WTC11 (cell line): ENCODE measurements around the gene ATP2A3. TPM values are rescaled to one million over a fixed set of nuclear protein-coding genes. Genes with fewer than 3 reads are reported as not detected.

Experiments
- ATAC-seq: fragments of 200-7000 bp; cut with Tn5 transposase; 2 replicates; pipeline ENCODE4 v1.10.0; 2021; ENCODE audit warnings: mild to moderate bottlenecking, moderate library complexity
- CTCF ChIA-PET: fragments of 300-600 bp; sonication (Branson Sonifier 250); formaldehyde crosslinking; loops from one replicate; lab custom pipeline; 2021; ENCODE audit warnings: antibody characterized with exemption; lab: Charles Lee
- POLR2A ChIA-PET: fragments of 350-600 bp; sonication (Branson Sonifier 250); formaldehyde crosslinking; loops from one replicate; lab custom pipeline; 2021; ENCODE audit warnings: antibody characterized with exemption; lab: Charles Lee
- DNase-seq: peaks from one replicate; pipeline ENCODE4 v3.0.0; 2021; ENCODE audit warnings: low spot score
- H3K27ac Mint-ChIP-seq: 2 replicates; pipeline ENCODE4 v1.8.0; 2021; ENCODE audit warnings: mixed read lengths
- H3K27me3 Mint-ChIP-seq: 2 replicates; pipeline ENCODE4 v1.8.0; 2021; ENCODE audit warnings: low read depth, mild to moderate bottlenecking, moderate library complexity, mixed read lengths
- H3K36me3 Mint-ChIP-seq: 2 replicates; pipeline ENCODE4 v1.8.0; 2021; ENCODE audit warnings: mixed read lengths
- H3K4me1 Mint-ChIP-seq: 2 replicates; pipeline ENCODE4 v1.8.0; 2022; ENCODE audit warnings: mixed read lengths
- H3K4me3 Mint-ChIP-seq: 2 replicates; pipeline ENCODE4 v1.8.0; 2021; ENCODE audit warnings: mild to moderate bottlenecking, moderate library complexity, mixed read lengths
- H3K9me3 Mint-ChIP-seq: 2 replicates; pipeline ENCODE4 v1.8.0; 2021; ENCODE audit warnings: mixed read lengths
- FOXP1 ChIP-seq: sonication (generic); formaldehyde crosslinking; IDR thresholded peaks from 2 replicates; pipeline ENCODE4 v1.8.0; 2022; ENCODE audit warnings: missing genetic modification reagents, mild to moderate bottlenecking, moderate library complexity, borderline replicate concordance
- JUN ChIP-seq: sonication (generic); formaldehyde crosslinking; IDR thresholded peaks from 2 replicates; pipeline ENCODE4 v1.8.0; 2023; ENCODE audit warnings: mild to moderate bottlenecking, missing genetic modification reagents
- MXD4 ChIP-seq: fragments of 250-450 bp; sonication (Bioruptor Pico); IDR thresholded peaks from 2 replicates; pipeline ENCODE4 v1.8.0; 2021; ENCODE audit warnings: mild to moderate bottlenecking, moderate library complexity, borderline replicate concordance
- MYBL2 ChIP-seq: sonication (generic); formaldehyde crosslinking; IDR thresholded peaks from 2 replicates; pipeline ENCODE4 v1.8.1; 2023; ENCODE audit warnings: mild to moderate bottlenecking, moderate library complexity, missing genetic modification reagents
- NR1H2 ChIP-seq: sonication (generic); formaldehyde crosslinking; IDR thresholded peaks from 2 replicates; pipeline ENCODE4 v1.9.0; 2021; ENCODE audit warnings: mild to moderate bottlenecking, moderate library complexity, missing genetic modification reagents
- NR2C2 ChIP-seq: sonication (generic); formaldehyde crosslinking; IDR thresholded peaks from 2 replicates; pipeline ENCODE4 v1.8.0; 2022; ENCODE audit warnings: mild to moderate bottlenecking, missing genetic modification reagents
- PRRX2 ChIP-seq: fragments of 250-450 bp; sonication (Bioruptor Pico); IDR thresholded peaks from 2 replicates; pipeline ENCODE4 v1.8.0; 2021; ENCODE audit warnings: mild to moderate bottlenecking
- SMAD3 ChIP-seq: sonication (generic); formaldehyde crosslinking; IDR thresholded peaks from 2 replicates; pipeline ENCODE4 v1.8.0; 2022; ENCODE audit warnings: missing genetic modification reagents, mild to moderate bottlenecking, borderline replicate concordance
- SP1 ChIP-seq: sonication (generic); formaldehyde crosslinking; conservative IDR thresholded peaks from 2 replicates; pipeline ENCODE4 v1.8.1; 2022; ENCODE audit warnings: missing genetic modification reagents
- TCF7 ChIP-seq: sonication (generic); formaldehyde crosslinking; IDR thresholded peaks from 2 replicates; pipeline ENCODE4 v1.8.0; 2022; ENCODE audit warnings: mild to moderate bottlenecking, low read depth, missing genetic modification reagents, moderate library complexity
- ZNF121 ChIP-seq: sonication (generic); formaldehyde crosslinking; IDR thresholded peaks from 2 replicates; pipeline ENCODE4 v1.8.0; 2023; ENCODE audit warnings: missing genetic modification reagents
- ZNF219 ChIP-seq: sonication (generic); formaldehyde crosslinking; IDR thresholded peaks from 2 replicates; pipeline ENCODE4 v1.8.0; 2023; ENCODE audit warnings: missing genetic modification reagents, mild to moderate bottlenecking, borderline replicate concordance
- total RNA-seq: library from RNA; stranded (reverse); gene quantifications from 3 replicates; pipeline ENCODE4 v1.2.3, GENCODE V29; 2021
- TF ChIP-seq, protein P1 (sequence below): sonication (generic); formaldehyde crosslinking; IDR thresholded peaks from 2 replicates; pipeline ENCODE4 v1.8.0; 2022; ENCODE audit warnings: mild to moderate bottlenecking, missing genetic modification reagents
- TF ChIP-seq, protein P2 (sequence below): sonication (generic); formaldehyde crosslinking; conservative IDR thresholded peaks from 2 replicates; pipeline ENCODE4 v1.8.1; 2023; ENCODE audit warnings: mild to moderate bottlenecking, low read depth, missing genetic modification reagents, moderate library complexity
- TF ChIP-seq, protein P3 (sequence below): fragments of 250-450 bp; sonication (Bioruptor Pico); IDR thresholded peaks from 2 replicates; pipeline ENCODE4 v1.8.0; 2021; ENCODE audit warnings: mild to moderate bottlenecking
- TF ChIP-seq, protein P4 (sequence below): sonication (generic); formaldehyde crosslinking; conservative IDR thresholded peaks from 2 replicates; pipeline ENCODE4 v1.8.1; 2022; ENCODE audit warnings: mild to moderate bottlenecking, missing genetic modification reagents
- TF ChIP-seq, protein P5 (sequence below): fragments of 200-600 bp; IDR thresholded peaks from 2 replicates; pipeline ENCODE4 v1.8.0; 2022; ENCODE audit warnings: antibody characterized with exemption
- TF ChIP-seq, protein P6 (sequence below): fragments of 250-450 bp; sonication (Bioruptor Pico); IDR thresholded peaks from 2 replicates; pipeline ENCODE4 v1.9.0; 2021; ENCODE audit warnings: mild to moderate bottlenecking

Gene ATP2A3
- total RNA-seq, 1 experiment from 2014 or later = 37.8 TPM

DNA sequence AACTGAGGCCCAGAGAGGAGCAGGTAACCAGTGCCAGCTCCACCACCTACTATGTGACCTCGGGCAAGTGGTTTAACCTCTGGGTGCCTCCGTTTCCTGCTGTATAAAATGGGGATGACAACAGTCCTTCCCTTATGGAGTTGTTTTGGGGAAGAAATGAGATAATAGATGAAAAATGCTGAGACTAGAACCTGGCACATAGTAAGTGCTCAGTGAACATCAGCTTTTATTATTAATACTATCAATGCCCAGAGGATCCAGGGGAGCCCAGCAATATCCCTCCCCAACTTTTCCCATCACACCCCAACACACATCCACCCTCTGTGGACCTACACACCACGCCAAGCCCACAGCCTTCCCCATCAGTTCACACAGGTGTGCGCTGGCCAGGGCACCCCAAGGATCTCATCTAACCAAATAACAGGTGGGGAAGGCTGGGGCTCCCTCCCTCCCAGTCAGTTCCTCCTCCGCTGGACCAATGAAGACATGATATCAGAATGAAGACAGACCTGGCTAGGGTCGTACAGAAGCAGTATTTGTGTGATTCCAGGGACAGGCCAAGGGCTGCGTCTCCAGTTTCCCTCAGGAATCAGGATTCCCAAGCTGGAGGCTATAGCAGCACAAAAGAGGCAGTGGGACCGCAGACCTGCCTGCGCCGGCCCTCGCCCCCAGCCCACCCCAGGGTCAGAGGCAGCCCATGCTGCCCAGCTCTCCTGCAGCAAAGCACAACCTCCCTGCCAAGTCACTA lies 1.8 kb downstream of the ATP2A3 start:
- ATAC-seq = no peak
- Mint-ChIP-seq H3K4me3 (no peak overlapping the region; the same call in 1 of the 2 replicates), H3K9me3 (no peaks in the 10 kb centered on the region), H3K27ac (no peak overlapping the region)
- ChIA-PET CTCF (interaction anchor here (1.2 to 1.3 kb wide), 2 partner anchors 14 to 16 kb away, joined by 3 read pairs; no protein-coding TSS in a partner anchor), POLR2A (no interaction called here)
- TF ChIP-seq MXD4 (CRISPR knock-in tag) (no peak), NR1H2 (CRISPR knock-in tag) (no peak), TCF7 (CRISPR knock-in tag) (no peak), PRRX2 (CRISPR knock-in tag) (no peak), JUN (CRISPR knock-in tag) (no peak), ZNF121 (CRISPR knock-in tag) (no peak), ZNF219 (CRISPR knock-in tag) (no peak), NR2C2 (CRISPR knock-in tag) (no peak), MYBL2 (CRISPR knock-in tag) (no peak), SP1 (no peak), FOXP1 (CRISPR knock-in tag) (no peak), SMAD3 (CRISPR knock-in tag) (no peak)
- TF ChIP-seq, protein P1, sequence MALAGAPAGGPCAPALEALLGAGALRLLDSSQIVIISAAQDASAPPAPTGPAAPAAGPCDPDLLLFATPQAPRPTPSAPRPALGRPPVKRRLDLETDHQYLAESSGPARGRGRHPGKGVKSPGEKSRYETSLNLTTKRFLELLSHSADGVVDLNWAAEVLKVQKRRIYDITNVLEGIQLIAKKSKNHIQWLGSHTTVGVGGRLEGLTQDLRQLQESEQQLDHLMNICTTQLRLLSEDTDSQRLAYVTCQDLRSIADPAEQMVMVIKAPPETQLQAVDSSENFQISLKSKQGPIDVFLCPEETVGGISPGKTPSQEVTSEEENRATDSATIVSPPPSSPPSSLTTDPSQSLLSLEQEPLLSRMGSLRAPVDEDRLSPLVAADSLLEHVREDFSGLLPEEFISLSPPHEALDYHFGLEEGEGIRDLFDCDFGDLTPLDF (CRISPR knock-in tag) = no peak
- TF ChIP-seq, protein P2, sequence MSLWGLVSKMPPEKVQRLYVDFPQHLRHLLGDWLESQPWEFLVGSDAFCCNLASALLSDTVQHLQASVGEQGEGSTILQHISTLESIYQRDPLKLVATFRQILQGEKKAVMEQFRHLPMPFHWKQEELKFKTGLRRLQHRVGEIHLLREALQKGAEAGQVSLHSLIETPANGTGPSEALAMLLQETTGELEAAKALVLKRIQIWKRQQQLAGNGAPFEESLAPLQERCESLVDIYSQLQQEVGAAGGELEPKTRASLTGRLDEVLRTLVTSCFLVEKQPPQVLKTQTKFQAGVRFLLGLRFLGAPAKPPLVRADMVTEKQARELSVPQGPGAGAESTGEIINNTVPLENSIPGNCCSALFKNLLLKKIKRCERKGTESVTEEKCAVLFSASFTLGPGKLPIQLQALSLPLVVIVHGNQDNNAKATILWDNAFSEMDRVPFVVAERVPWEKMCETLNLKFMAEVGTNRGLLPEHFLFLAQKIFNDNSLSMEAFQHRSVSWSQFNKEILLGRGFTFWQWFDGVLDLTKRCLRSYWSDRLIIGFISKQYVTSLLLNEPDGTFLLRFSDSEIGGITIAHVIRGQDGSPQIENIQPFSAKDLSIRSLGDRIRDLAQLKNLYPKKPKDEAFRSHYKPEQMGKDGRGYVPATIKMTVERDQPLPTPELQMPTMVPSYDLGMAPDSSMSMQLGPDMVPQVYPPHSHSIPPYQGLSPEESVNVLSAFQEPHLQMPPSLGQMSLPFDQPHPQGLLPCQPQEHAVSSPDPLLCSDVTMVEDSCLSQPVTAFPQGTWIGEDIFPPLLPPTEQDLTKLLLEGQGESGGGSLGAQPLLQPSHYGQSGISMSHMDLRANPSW (CRISPR knock-in tag) = no peak
- TF ChIP-seq, protein P3, sequence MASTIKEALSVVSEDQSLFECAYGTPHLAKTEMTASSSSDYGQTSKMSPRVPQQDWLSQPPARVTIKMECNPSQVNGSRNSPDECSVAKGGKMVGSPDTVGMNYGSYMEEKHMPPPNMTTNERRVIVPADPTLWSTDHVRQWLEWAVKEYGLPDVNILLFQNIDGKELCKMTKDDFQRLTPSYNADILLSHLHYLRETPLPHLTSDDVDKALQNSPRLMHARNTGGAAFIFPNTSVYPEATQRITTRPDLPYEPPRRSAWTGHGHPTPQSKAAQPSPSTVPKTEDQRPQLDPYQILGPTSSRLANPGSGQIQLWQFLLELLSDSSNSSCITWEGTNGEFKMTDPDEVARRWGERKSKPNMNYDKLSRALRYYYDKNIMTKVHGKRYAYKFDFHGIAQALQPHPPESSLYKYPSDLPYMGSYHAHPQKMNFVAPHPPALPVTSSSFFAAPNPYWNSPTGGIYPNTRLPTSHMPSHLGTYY (CRISPR knock-in tag) = no peak
- TF ChIP-seq, protein P4, sequence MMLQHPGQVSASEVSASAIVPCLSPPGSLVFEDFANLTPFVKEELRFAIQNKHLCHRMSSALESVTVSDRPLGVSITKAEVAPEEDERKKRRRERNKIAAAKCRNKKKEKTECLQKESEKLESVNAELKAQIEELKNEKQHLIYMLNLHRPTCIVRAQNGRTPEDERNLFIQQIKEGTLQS (CRISPR knock-in tag) = no peak
- TF ChIP-seq, protein P5, sequence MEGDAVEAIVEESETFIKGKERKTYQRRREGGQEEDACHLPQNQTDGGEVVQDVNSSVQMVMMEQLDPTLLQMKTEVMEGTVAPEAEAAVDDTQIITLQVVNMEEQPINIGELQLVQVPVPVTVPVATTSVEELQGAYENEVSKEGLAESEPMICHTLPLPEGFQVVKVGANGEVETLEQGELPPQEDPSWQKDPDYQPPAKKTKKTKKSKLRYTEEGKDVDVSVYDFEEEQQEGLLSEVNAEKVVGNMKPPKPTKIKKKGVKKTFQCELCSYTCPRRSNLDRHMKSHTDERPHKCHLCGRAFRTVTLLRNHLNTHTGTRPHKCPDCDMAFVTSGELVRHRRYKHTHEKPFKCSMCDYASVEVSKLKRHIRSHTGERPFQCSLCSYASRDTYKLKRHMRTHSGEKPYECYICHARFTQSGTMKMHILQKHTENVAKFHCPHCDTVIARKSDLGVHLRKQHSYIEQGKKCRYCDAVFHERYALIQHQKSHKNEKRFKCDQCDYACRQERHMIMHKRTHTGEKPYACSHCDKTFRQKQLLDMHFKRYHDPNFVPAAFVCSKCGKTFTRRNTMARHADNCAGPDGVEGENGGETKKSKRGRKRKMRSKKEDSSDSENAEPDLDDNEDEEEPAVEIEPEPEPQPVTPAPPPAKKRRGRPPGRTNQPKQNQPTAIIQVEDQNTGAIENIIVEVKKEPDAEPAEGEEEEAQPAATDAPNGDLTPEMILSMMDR = no peak
- TF ChIP-seq, protein P6, sequence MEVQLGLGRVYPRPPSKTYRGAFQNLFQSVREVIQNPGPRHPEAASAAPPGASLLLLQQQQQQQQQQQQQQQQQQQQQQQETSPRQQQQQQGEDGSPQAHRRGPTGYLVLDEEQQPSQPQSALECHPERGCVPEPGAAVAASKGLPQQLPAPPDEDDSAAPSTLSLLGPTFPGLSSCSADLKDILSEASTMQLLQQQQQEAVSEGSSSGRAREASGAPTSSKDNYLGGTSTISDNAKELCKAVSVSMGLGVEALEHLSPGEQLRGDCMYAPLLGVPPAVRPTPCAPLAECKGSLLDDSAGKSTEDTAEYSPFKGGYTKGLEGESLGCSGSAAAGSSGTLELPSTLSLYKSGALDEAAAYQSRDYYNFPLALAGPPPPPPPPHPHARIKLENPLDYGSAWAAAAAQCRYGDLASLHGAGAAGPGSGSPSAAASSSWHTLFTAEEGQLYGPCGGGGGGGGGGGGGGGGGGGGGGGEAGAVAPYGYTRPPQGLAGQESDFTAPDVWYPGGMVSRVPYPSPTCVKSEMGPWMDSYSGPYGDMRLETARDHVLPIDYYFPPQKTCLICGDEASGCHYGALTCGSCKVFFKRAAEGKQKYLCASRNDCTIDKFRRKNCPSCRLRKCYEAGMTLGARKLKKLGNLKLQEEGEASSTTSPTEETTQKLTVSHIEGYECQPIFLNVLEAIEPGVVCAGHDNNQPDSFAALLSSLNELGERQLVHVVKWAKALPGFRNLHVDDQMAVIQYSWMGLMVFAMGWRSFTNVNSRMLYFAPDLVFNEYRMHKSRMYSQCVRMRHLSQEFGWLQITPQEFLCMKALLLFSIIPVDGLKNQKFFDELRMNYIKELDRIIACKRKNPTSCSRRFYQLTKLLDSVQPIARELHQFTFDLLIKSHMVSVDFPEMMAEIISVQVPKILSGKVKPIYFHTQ = no peak
- TF ChIP-seq, all 79 proteins: peak for 0
- Mint-ChIP-seq H3K27me3 (peaks cover 12% of the 10 kb centered on the region), H3K4me1 (peaks cover 52% of the 10 kb centered on the region), H3K36me3 (no peaks in the 10 kb centered on the region)
- DNase-seq = no peak
